Measurements from ENCODE around the gene YIPF1. TPM values are rescaled to one million over a fixed set of nuclear protein-coding genes. Genes with fewer than 3 reads are reported as not detected.

YIPF1 gene
- polyA plus RNA-seq, 4 donors: 31.1 to 36.3 (median 33.1) TPM

Other genes with a start within 250 kb of the YIPF1 start
- 1 to 10 TPM; 1.8 to 3.6 (median 3.0) TPM for gene GLIS1, start 150.6 kb downstream of the YIPF1 start, polyA plus RNA-seq (ENCODE audit: insufficient read length in 4 of 4)
- 10 to 100 TPM; 25.6 to 31.6 (median 29.0) TPM for gene NDC1, start 51.5 kb downstream of the YIPF1 start, polyA plus RNA-seq (ENCODE audit: insufficient read length in 4 of 4)
- gene DIO1, start 4.4 kb upstream of the YIPF1 start, polyA plus RNA-seq (ENCODE audit: insufficient read length in 4 of 4): 10 to 100 TPM in 1 of 4 donors, 1 to 10 TPM in 3; 3.8 to 10.3 (median 7.8) TPM
- gene IFT25, start 55.9 kb upstream of the YIPF1 start, polyA plus RNA-seq (ENCODE audit: insufficient read length in 4 of 4): 10 to 100 TPM; 44.9 to 66.6 (median 48.3) TPM
- 10 to 100 TPM; 38.6 to 48.1 (median 42.1) TPM for gene LRRC42, start 56.6 kb upstream of the YIPF1 start, polyA plus RNA-seq (ENCODE audit: insufficient read length in 4 of 4)
- gene LDLRAD1, start 128.4 kb upstream of the YIPF1 start, polyA plus RNA-seq (ENCODE audit: insufficient read length in 4 of 4): under 1 TPM in 1 of 4 donors, not detected in 3; 0.08 TPM
- gene TMEM59, start 163.4 kb upstream of the YIPF1 start, polyA plus RNA-seq (ENCODE audit: insufficient read length in 4 of 4): 100 to 1,000 TPM; 304 to 435 (median 349) TPM
- gene TCEANC2, start 163.8 kb upstream of the YIPF1 start, polyA plus RNA-seq (ENCODE audit: insufficient read length in 4 of 4): 1 to 10 TPM; 8.2 to 9.6 (median 8.6) TPM

Data from left renal cortex interstitium (tissue), 4 donors.